Activated naive CD4-positive, alpha-beta T cell (primary cell): ENCODE measurements around the gene MVP.
A peak's percentile ranks its signal among the peaks of the same experiment; 100 is the strongest.

ENCODE experiments used
- DNase-seq, 4 experiments: peaks; one replicate each; lab custom pipeline; 2025; lab: John Stamatoyannopoulos, UW

The MVP gene

DNA sequence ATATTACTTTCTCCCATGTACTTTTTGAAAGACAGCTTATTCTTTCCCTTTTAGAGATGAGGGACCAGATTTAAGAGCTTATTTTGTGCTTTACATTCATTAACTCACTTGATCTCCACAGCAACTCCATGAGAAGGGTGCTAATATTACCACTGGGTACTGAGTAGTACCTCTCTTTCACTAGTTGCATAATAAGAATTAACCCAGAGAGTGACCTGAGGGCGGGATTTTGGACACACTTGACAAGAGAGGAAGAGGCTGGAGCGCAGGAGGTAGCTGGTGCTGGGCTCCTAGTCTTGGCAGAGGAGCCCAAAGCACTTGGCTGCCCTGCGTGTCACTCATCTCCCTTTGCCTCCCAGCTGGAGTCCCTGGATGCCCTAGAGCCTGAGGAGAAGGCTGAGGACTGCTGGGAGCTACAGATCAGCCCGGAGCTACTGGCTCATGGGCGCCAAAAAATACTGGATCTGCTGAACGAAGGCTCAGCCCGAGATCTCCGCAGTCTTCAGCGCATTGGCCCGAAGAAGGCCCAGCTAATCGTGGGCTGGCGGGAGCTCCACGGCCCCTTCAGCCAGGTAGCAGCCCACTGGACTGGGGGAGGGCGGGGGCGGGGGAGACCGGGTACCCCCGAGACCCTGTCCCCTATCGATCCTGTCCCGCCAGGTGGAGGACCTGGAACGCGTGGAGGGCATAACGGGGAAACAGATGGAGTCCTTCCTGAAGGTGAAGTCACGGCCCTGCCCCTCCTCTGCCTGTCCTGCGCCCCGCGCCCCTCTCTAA lies 15.6 kb upstream of the MVP start:
- DNase-seq, result no peak

DNA sequence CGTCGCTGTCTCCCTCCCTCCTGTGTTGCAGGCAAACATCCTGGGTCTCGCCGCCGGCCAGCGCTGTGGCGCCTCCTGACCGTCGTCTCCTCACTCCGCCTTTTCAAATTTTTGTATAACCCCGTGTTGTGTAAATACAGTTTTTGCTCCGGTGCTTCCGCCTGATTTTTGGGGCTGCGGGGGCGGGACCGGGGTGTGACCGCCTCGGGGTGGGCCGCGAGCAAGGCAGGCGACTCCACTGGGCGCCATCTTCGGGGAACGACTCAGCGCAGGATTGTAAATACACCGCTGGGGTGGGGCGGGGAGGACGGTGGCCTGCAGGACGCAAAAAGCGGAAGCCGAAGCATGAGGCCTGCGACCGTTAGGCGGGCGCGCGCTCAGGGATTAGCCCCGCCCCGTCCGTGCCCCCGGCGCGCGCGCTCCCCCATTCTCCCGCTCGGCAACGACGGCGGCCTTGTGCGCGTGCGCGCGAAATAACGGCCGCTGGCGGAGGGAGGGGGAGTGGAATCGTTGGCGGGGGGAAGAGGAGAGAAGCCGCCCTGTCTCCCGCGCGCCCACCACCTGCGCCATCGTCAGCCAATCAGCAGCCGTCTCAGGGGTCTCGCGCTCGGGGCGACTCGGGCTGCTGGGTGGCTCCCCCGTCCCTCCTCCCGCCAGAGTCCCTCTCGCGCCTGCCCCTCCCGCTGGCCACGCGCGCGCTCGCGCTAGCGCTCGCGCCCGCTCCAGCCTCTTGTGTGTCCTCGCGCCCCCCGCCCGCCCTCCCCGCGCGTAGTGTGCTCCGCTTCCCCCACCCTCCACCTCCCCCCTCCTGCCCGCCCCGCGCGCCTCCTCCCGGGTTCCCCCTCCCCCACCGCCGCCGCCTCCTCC lies 14.8 kb upstream of the MVP start:
- DNase-seq, result peak; percentile 91 to 97 (median 96)

DNA sequence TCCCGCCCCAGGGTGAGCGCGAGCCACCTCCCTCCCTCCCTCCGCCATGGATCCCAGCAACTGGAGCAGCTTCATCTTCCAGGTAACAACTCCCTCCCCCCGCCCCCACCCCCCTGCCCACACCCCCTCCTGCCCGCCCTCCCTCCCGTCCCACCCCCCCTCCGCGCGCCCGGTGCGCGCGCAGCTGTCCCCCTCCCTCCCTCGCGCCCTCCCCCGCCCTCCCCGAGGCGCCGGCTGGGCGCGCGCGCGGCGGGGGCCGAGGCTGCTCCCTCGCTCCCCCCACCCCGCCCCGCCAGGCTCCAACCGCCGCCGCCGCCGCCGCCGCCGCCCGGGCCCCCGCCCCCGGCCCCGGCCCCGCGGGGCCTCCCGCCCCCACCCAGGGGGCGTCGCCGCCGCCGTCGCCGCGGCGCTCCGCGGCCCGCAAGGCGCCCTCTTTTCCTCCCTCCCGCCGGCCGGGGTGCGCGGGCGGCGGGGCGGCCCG lies 14.1 kb upstream of the MVP start, which contains the start of gene MAZ:
MAZ (plus strand) TSS at position 431 of the 481 bp plus-strand sequence. CDS start 173 bp downstream, outside the sequence.
- DNase-seq, result peak in 3 of 4 experiments; percentile 67 to 87 (median 82)

DNA sequence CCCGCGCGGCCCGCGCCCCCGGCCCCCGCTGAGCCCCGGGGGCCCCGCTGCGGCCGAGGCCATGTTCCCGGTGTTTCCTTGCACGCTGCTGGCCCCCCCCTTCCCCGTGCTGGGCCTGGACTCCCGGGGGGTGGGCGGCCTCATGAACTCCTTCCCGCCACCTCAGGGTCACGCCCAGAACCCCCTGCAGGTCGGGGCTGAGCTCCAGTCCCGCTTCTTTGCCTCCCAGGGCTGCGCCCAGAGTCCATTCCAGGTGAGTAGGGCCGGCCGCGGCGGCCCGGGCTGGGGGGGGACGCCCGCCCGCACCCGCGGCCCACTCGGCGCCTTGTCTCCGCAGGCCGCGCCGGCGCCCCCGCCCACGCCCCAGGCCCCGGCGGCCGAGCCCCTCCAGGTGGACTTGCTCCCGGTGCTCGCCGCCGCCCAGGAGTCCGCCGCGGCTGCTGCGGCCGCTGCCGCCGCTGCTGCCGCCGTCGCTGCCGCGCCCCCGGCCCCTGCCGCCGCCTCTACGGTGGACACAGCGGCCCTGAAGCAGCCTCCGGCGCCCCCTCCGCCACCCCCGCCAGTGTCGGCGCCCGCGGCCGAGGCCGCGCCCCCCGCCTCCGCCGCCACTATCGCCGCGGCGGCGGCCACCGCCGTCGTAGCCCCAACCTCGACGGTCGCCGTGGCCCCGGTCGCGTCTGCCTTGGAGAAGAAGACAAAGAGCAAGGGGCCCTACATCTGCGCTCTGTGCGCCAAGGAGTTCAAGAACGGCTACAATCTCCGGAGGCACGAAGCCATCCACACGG lies 13.4 kb upstream of the MVP start:
- DNase-seq, result peak in 3 of 4 experiments; percentile 21 to 46 (median 35)

DNA sequence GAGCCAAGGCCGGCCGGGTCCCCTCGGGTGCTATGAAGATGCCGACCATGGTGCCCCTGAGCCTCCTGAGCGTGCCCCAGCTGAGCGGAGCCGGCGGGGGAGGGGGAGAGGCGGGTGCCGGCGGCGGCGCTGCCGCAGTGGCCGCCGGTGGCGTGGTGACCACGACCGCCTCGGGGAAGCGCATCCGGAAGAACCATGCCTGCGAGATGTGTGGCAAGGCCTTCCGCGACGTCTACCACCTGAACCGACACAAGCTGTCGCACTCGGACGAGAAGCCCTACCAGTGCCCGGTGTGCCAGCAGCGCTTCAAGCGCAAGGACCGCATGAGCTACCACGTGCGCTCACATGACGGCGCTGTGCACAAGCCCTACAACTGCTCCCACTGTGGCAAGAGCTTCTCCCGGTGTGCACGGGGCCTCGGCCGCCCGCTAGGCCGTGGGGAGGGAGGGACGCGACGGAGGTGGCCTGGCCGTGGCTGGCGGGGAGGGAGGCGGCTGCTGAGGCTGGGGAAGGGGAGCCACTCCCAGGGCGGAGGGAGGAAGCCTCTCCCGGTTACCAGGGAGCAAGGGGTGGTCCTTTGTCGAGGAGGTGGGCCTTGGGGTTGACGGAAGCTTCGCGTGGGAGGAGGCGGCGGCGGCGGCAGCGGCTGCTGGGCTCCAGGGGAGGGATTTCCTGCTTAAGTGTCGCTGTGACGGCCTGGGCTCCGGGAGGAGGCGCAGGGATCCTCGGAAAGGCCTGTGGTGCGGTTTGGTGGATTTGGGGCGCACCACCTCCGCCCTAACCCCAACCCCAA lies 12.6 kb upstream of the MVP start:
- peak; percentile 70 to 87 (median 79) for DNase-seq

DNA sequence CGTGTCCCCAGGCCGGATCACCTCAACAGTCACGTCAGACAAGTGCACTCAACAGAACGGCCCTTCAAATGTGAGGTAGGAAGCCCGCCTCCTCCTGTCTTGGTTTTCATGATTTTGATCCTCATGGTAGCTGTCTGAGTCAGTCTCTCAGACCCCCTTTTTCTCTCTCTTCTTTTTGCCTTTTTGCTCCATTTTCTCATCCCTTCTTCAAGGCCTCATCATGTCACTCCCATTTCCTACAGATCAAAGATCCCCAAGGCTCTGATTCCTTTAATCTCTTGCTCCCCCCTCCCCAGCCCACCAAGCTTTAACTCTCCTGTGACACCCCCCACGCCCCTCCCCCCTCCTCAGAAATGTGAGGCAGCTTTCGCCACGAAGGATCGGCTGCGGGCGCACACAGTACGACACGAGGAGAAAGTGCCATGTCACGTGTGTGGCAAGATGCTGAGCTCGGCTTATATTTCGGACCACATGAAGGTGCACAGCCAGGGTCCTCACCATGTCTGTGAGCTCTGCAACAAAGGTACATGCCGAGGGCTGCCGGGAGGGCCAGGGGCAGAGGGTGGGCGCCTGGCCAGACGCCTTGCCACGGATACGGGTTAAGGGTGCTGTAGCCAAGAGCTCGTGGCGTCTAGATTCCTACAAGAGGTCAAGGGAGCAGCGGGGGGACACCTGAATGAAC lies 11.9 kb upstream of the MVP start:
- DNase-seq, result no peak

DNA sequence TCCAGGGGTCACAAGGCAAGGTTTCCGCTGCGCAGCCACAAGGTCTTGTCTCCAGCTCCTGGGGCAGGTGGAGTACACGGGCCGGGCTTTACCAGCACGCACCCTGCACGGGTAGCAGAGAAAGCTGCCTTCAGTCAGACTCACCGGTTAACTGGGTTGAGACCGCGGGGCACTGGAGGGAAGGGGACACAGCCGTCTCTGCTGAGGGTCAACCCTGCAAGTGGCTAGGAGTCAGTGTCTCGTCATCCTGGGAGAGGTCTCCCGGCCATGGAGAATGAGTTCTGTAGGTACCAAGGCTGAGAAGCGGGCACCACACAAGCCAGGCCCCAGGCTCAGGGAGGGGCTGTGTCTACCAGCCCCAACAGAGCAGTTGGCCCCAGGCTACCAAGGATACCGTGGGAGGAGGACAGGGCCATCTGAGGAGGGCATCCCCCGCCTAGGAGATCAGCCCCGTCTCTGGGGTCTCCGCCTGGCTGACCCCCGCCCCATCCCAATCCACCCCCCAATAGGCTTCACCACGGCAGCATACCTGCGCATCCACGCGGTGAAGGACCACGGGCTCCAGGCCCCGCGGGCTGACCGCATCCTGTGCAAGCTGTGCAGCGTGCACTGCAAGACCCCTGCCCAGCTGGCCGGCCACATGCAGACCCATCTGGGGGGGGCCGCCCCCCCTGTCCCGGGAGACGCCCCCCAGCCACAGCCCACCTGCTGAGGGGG lies 11.1 kb upstream of the MVP start:
- no peak for DNase-seq

DNA sequence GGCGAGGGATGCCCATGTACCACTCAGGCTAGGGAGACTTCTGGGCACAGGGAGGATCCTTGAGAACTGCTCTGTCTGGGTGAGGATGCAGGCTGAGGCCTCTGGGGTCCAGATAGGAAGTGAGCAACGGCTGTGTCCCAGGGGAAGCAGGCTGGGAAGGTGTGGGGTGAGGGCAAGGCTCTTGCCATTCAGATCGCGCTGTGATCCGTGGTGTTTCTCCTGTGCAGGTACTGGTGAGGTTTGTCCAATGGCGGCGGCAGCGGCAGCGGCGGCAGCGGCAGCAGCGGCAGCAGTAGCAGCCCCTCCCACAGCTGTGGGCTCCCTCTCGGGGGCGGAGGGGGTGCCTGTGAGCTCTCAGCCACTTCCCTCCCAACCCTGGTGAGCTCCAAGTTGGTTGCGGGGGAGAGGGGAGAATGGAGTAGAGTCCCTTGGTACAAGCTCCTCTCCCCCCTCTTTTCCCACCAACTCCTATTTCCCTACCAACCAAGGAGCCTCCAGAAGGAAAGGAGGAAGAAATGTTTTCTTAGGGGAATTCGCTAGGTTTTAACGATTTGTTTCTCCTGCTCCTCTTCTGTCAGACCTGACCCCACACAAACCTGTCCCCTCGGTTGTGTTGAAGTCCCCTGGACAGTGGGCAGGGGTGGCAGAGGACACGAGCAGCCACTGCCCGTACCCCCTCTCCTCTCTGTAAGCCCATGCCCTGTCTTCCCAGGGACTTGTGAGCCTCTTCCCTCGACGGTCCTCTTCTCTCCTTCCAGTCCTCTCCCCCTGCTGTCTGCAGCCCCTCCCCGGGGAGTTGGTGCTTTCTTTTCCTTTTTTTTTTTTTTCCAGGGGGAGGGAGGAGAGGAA lies 10.2 kb upstream of the MVP start:
- DNase-seq, result peak in 2 of 4 experiments; percentile 16 to 52

DNA sequence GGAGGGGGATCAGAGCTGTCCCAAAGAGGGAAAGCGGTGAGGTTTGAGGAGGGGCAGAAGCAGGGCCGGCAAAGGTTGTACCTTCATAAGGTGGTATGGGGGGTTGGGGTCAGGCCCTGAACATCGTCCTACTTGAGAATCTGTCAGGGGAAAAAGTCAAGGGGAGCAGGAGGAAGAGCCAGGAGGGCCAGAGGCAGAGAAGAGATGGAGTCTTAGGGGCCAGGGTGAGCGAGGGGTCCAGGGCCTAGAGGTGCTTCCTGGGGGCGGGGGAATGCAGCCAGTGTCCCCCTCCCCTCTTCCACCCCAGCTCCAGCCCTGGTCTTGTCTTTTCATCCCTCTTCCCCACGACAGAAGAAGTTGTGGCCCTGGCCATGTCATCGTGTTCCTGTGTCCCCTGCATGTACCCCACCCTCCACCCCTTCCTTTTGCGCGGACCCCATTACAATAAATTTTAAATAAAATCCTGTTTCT lies 9.5 kb upstream of the MVP start:
- DNase-seq, result no peak

DNA sequence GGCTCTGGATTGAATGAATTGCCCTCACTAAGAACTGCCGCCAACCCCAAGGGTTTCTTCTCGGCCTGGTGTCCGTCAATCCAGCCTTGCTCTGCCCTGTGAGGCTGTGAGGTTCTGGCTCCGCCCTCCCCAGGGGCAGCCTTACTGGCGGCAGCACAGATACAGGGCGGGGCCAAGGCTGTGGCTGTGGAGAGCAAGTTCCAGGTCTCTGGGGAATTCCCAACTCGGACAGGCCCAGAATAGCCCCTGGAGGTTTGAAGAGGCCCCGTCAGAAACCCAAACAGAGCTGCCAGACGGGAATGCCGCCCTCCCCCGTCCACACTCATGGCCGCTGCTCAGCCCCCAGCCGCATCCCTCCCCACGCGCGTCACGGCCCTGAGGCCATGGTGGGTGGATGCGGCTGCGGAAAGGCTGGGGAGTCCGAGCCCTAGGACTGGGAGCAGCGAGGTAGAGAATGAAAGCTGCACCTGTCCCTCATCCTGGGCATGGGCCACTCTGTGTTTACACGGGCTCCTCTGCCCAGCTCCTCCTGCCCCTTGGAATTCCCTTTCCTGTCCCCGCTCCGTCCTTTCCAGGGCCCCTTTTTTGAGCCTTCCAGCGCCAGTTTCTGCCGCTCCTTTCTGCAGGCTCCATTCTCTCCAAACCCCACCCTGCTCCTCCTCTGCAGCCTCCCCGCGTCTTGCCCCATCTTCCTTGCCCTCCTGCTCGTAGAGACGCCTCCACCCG lies 8.9 kb upstream of the MVP start:
- peak in 2 of 4 experiments; percentile 24 to 57 for DNase-seq

DNA sequence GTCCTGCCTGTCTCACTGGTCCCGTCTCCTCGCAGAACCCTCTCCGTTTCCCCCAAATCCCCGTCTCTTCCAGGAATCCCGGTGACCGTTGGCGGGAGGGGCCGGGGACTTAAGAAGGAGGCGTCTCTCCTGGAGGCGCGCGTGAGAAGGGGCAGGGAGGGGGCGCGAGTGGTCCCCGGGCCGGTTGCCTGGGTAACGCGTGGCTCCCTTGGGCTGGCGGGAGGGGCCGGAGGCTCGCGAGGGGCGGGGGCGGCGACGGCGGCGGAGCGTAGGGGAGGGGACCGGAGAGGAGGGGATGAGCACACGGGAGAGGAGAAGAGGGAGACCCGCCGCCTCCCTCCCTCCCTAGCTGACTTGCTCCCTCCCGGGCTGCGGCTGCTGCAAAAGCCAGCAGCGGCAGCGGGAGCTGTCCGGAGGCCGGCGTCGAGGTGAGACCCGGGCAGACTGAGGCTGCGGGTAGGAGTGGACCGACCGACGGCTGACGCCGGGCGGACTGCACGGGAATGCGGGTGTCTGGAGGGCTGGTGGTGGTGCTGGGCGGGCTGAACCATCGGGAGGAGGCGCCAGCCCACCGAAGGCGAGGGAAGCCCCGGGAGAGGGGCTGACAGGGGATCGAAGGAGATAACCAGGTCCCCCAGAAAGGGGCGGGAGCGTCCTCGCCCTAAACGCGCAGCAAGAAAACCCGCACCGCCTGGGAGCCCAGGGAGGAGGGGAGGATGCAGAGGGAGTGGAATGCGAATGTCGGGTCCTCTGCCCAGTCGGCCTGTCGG lies 8.2 kb upstream of the MVP start, which contains the start of gene PRRT2:
PRRT2 (plus strand) TSS at position 298 of the 770 bp plus-strand sequence. CDS start 862 bp downstream, outside the sequence.
- peak in 1 of 4 experiments; percentile 31 for DNase-seq

DNA sequence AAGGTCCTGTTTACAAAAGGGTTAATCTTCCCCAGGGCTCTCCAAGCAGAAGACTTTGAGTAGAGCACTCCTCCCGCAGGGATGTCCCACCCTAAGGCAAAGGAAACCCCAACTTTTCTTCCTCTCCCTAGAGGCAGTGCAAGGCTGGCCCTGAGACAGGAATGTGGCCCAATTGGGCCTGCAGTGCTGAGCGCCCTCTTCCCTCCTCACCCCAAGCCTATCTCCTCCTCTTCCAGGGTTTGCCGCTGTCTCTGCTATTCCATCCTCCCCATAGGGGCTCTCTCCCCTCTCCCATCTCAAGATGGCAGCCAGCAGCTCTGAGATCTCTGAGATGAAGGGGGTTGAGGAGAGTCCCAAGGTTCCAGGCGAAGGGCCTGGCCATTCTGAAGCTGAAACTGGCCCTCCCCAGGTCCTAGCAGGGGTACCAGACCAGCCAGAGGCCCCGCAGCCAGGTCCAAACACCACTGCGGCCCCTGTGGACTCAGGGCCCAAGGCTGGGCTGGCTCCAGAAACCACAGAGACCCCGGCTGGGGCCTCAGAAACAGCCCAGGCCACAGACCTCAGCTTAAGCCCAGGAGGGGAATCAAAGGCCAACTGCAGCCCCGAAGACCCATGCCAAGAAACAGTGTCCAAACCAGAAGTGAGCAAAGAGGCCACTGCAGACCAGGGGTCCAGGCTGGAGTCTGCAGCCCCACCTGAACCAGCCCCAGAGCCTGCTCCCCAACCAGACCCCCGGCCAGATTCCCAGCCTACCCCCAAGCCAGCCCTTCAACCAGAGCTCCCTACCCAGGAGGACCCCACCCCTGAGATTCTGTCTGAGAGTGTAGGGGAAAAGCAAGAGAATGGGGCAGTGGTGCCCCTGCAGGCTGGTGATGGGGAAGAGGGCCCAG lies 7.3 kb upstream of the MVP start:
- no peak for DNase-seq

DNA sequence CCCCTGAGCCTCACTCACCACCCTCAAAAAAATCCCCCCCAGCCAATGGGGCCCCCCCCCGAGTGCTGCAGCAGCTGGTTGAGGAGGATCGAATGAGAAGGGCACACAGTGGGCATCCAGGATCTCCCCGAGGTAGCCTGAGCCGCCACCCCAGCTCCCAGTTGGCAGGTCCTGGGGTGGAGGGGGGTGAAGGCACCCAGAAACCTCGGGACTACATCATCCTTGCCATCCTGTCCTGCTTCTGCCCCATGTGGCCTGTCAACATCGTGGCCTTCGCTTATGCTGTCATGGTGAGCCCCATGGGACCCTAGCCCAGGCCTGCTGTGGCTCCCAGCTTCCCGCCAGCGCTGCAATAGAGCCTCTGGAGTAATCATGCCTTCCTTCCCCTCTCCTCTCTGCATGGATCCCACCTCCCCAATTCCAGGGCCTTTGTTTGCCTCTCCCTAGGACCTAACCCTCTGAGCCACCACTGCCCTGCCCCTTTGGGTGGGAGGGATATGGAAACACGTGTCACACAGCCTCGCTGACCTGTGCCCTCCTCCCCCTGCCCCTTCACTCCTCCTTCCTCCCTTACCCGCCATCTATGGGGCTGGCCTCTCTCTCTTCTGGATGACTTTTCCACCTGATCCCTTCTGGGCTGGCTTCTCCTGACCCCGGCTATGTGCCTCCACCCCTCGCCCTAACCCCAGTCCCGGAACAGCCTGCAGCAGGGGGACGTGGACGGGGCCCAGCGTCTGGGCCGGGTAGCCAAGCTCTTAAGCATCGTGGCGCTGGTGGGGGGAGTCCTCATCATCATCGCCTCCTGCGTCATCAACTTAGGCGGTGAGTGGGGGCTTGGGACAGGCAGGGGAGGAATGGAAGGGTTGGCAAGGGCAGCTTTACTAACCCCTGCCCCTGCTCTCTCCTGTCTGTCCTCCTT lies 6.4 kb upstream of the MVP start:
- DNase-seq, result no peak

DNA sequence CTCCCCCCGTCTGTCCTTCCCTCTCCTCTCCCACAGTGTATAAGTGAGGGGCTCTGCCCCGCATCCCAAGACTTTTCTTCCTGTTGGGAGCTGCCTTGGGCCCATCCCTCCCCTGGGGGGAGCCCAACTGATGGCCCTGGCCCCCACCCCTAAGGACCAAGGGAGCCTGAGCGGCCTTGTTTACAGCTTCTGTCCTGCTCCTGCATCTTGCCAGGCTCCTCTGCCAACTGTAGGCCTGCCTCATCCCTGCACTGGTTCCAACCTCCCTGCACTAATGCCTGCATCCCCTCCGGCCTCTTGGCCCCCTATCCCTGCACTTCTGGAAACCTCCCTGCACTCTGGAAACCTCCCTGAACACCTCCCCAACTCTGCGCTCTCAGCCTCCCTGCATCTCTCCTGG lies 5.7 kb upstream of the MVP start:
- no peak for DNase-seq
